ENCODE data around the gene A2M.

DNA sequence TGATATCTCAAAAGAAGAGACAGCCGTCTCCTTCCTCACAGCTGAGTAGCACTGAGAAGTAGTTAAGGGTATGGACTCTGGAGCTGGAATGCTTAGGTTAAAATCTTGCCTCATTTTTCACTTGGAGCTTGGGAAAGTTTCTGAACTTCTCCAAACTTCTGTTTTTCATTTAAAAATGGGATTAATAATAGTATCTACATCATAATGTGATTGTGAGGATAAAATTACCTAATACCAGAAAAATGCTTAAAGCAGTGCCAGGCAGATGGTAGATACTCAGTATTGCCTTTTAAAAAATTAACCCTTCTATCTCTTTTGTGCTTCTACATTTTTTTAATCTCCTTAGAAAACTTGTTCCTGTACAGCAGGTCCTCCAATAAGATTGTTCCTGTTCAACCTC lies 63.1 kb downstream of the A2M start:
- TF ChIP-seq POLR2A (conservative IDR thresholded peaks at IDR 0.05), result no peak
- no peak for TF ChIP-seq EZH2 (IDR thresholded peaks at IDR 0.05; ENCODE audit: borderline replicate concordance, low read depth, low read length)
- TF ChIP-seq, protein P1, sequence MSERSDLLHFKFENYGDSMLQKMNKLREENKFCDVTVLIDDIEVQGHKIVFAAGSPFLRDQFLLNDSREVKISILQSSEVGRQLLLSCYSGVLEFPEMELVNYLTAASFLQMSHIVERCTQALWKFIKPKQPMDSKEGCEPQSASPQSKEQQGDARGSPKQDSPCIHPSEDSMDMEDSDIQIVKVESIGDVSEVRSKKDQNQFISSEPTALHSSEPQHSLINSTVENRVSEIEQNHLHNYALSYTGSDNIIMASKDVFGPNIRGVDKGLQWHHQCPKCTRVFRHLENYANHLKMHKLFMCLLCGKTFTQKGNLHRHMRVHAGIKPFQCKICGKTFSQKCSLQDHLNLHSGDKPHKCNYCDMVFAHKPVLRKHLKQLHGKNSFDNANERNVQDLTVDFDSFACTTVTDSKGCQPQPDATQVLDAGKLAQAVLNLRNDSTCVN (CRISPR knock-in tag; IDR thresholded peaks at IDR 0.05), result no peak

Data from K562 (cell line).